H1 (cell line): Measurements from ENCODE around the gene SRM. TPM values are rescaled to one million over a fixed set of nuclear protein-coding genes. Genes with fewer than 3 reads are reported as not detected.

Experiments used
- CTCF ChIA-PET: fragments of 300-600 bp; sonication (Branson Sonifier 250); formaldehyde crosslinking; loops from one replicate; lab custom pipeline; 2021; ENCODE audit not compliant: partially characterized antibody; lab: Charles Lee
- POLR2A ChIA-PET: fragments of 300-600 bp; sonication (Branson Sonifier 250); formaldehyde crosslinking; loops from one replicate; lab custom pipeline; 2021; ENCODE audit warnings: inconsistent platforms; ENCODE audit not compliant: partially characterized antibody; lab: Charles Lee
- DNase-seq, 2 experiments: peaks; one replicate each; pipeline versions ENCODE4 v3.0.0 to v3.0.0-alpha.2; 2010 to 2022; ENCODE audit warnings: low spot score in 2 of 2, low read depth in 1 of 2, mixed read lengths in 1 of 2
- FAIRE-seq: peaks from 2 replicates; lab custom pipeline; 2011; peaks lifted over from hg19 to GRCh38; lab: Jason Lieb, UNC
- H2AFZ ChIP-seq: 2 replicates; pipeline ENCODE4 v1.8.1; 2012; ENCODE audit warnings: low read length, inconsistent platforms
- H2AK5ac ChIP-seq: 2 replicates; pipeline ENCODE4 v1.6.1; 2013; ENCODE audit warnings: low read depth, low read length
- H2BK120ac ChIP-seq: replicated peaks from 2 replicates; pipeline ENCODE3; 2013; ENCODE audit warnings: low read depth, low read length, inconsistent platforms
- H2BK12ac ChIP-seq: 2 replicates; pipeline ENCODE4 v1.6.1; 2013; ENCODE audit warnings: low read depth, low read length
- H2BK15ac ChIP-seq: 2 replicates; pipeline ENCODE4 v1.6.1; 2013; ENCODE audit warnings: low read length
- H2BK20ac ChIP-seq: 2 replicates; pipeline ENCODE4 v1.6.1; 2013; ENCODE audit warnings: low read length
- H2BK5ac ChIP-seq: 2 replicates; pipeline ENCODE4 v1.6.1; 2013; ENCODE audit warnings: low read depth, low read length
- H3K14ac ChIP-seq: 2 replicates; pipeline ENCODE4 v1.6.1; 2013; ENCODE audit warnings: inconsistent platforms; ENCODE audit not compliant: insufficient read length
- H3K18ac ChIP-seq: 2 replicates; pipeline ENCODE4 v1.6.1; 2013; ENCODE audit warnings: low read length; ENCODE audit errors: extremely low read depth
- H3K23ac ChIP-seq: 2 replicates; pipeline ENCODE4 v1.6.1; 2013; ENCODE audit warnings: inconsistent platforms; ENCODE audit not compliant: insufficient read length
- H3K23me2 ChIP-seq: 2 replicates; pipeline ENCODE4 v1.6.1; 2013; ENCODE audit warnings: low read depth, low read length
- H3K27ac ChIP-seq: 2 replicates; pipeline ENCODE4 v1.6.1; 2011; ENCODE audit warnings: low read depth, low read length, inconsistent platforms
- H3K27me3 ChIP-seq, 4 experiments: replicated peaks in 1 of 4; 1 replicate in 1 of 4; 2 replicates in 3 of 4; pipeline versions ENCODE4 v1.6.1 to v1.8.1; 2011 to 2013; ENCODE audit warnings: low read length in 3 of 4, mild to moderate bottlenecking in 3 of 4, inconsistent platforms in 2 of 4, mixed read lengths in 2 of 4, moderate library complexity in 1 of 4; ENCODE audit not compliant: control insufficient read depth in 3 of 4, insufficient read depth in 3 of 4; ENCODE audit errors: extremely low read depth in 1 of 4
- H3K36me3 ChIP-seq, 4 experiments: 2 replicates each; pipeline versions ENCODE4 v1.6.1 to v1.8.1; 2011 to 2013; ENCODE audit warnings: mild to moderate bottlenecking in 4 of 4, low read length in 3 of 4, moderate library complexity in 2 of 4, control low read depth in 1 of 4, inconsistent platforms in 1 of 4; ENCODE audit not compliant: insufficient read depth in 4 of 4, control insufficient read depth in 2 of 4
- H3K4ac ChIP-seq: replicated peaks from 2 replicates; pipeline ENCODE3; 2013; ENCODE audit warnings: low read length, low read depth, mixed read lengths, inconsistent platforms; ENCODE audit not compliant: insufficient read length
- H3K4me1 ChIP-seq, 4 experiments: replicated peaks in 1 of 4; 1 replicate in 1 of 4; 2 replicates in 3 of 4; pipeline versions ENCODE4 v1.6.1 to v1.8.1; 2011 to 2013; ENCODE audit warnings: low read length in 3 of 4, inconsistent platforms in 2 of 4, mixed read lengths in 1 of 4; ENCODE audit not compliant: insufficient read depth in 4 of 4, control insufficient read depth in 3 of 4
- H3K4me2 ChIP-seq, 2 experiments: 2 replicates each; pipeline versions ENCODE4 v1.6.1 to v1.8.1; 2011 to 2013; ENCODE audit warnings: low read depth in 2 of 2, low read length in 2 of 2, control low read depth in 1 of 2, inconsistent platforms in 1 of 2, mild to moderate bottlenecking in 1 of 2; ENCODE audit not compliant: insufficient read depth in 1 of 2
- H3K4me3 ChIP-seq, 4 experiments: fragments of 200-600, 300-600 bp in 1 of 4; sonication (generic), shearing (Covaris generic), sonication (Bioruptor Twin) in 1 of 4; 2 replicates each; pipeline versions ENCODE4 v1.5.1 to v1.8.1; 2011 to 2016; ENCODE audit warnings: low read length in 4 of 4, low read depth in 3 of 4, control low read depth in 2 of 4, inconsistent platforms in 2 of 4, mild to moderate bottlenecking in 2 of 4, mixed read lengths in 1 of 4, moderate library complexity in 1 of 4; ENCODE audit not compliant: insufficient read depth in 2 of 4; ENCODE audit errors: extremely low read depth in 1 of 4
- H3K56ac ChIP-seq: replicated peaks from 2 replicates; pipeline ENCODE3; 2013; ENCODE audit warnings: low read depth, mild to moderate bottlenecking, mixed read lengths, low read length, inconsistent platforms; ENCODE audit not compliant: insufficient read length
- H3K79me1 ChIP-seq: 2 replicates; pipeline ENCODE4 v1.6.1; 2013; ENCODE audit warnings: low read depth, low read length, control low read depth
- H3K79me2 ChIP-seq, 2 experiments: 2 replicates each; pipeline versions ENCODE4 v1.6.1 to v1.8.1; 2012 to 2013; ENCODE audit warnings: low read length in 2 of 2, mild to moderate bottlenecking in 2 of 2, inconsistent platforms in 1 of 2; ENCODE audit not compliant: insufficient read depth in 2 of 2, control insufficient read depth in 1 of 2
- H3K9ac ChIP-seq, 4 experiments: replicated peaks in 1 of 4; 1 replicate in 1 of 4; 2 replicates in 3 of 4; pipeline versions ENCODE4 v1.6.1 to v1.8.1; 2011 to 2013; ENCODE audit warnings: low read depth in 3 of 4, low read length in 3 of 4, control low read depth in 2 of 4, mild to moderate bottlenecking in 2 of 4, moderate library complexity in 2 of 4, inconsistent platforms in 1 of 4; ENCODE audit errors: extremely low read depth in 1 of 4
- H3K9me3 ChIP-seq, 2 experiments: 2 replicates each; pipeline versions ENCODE4 v1.6.1 to v1.8.1; 2012 to 2013; ENCODE audit warnings: mild to moderate bottlenecking in 2 of 2, moderate library complexity in 2 of 2, control low read depth in 1 of 2, inconsistent platforms in 1 of 2, low read depth in 1 of 2, low read length in 1 of 2, mixed read lengths in 1 of 2; ENCODE audit not compliant: insufficient read depth in 2 of 2
- H4K20me1 ChIP-seq, 2 experiments: replicated peaks in 1 of 2; 2 replicates each; pipeline versions ENCODE3 to v1.8.1; 2011 to 2013; ENCODE audit warnings: inconsistent platforms in 2 of 2, low read length in 2 of 2, mild to moderate bottlenecking in 1 of 2; ENCODE audit not compliant: insufficient read depth in 2 of 2, control insufficient read depth in 1 of 2
- H4K5ac ChIP-seq: 2 replicates; pipeline ENCODE4 v1.6.1; 2013; ENCODE audit warnings: low read length, low read depth, mixed read lengths, inconsistent platforms; ENCODE audit not compliant: insufficient read length
- H4K8ac ChIP-seq: 2 replicates; pipeline ENCODE4 v1.8.0; 2013; ENCODE audit warnings: mild to moderate bottlenecking, moderate library complexity, low read length, inconsistent platforms; ENCODE audit not compliant: insufficient read depth; ENCODE audit errors: extremely low read depth
- H4K91ac ChIP-seq: replicated peaks from 2 replicates; pipeline ENCODE3; 2013; ENCODE audit warnings: low read length, mixed read lengths, inconsistent platforms; ENCODE audit not compliant: insufficient read length
- BRCA1 ChIP-seq: IDR thresholded peaks from 2 replicates; pipeline ENCODE4 v1.6.1; 2012; ENCODE audit warnings: low read depth, low read length, improper control_type of control experiment
- CEBPB ChIP-seq: IDR thresholded peaks from 2 replicates; pipeline ENCODE4 v1.6.1; 2012; ENCODE audit warnings: low read depth, low read length
- CREB1 ChIP-seq: IDR thresholded peaks from 2 replicates; pipeline ENCODE4 v1.6.1; 2012; ENCODE audit warnings: inconsistent platforms
- CTBP2 ChIP-seq: IDR thresholded peaks from 2 replicates; pipeline ENCODE4 v1.7.0; 2011; ENCODE audit warnings: borderline replicate concordance, mild to moderate bottlenecking, moderate library complexity, mixed read lengths, low read length; ENCODE audit not compliant: insufficient read depth, insufficient read length
- JUND ChIP-seq: IDR thresholded peaks from 2 replicates; pipeline ENCODE4 v1.6.1; 2011; ENCODE audit warnings: mild to moderate bottlenecking, improper control_type of control experiment, low read length
- KDM1A ChIP-seq: fragments of 200-600, 300-600 bp; sonication (generic); IDR thresholded peaks from 2 replicates; pipeline ENCODE4 v1.7.1; 2016; ENCODE audit warnings: mild to moderate bottlenecking, low read length, borderline replicate concordance
- KDM5A ChIP-seq: fragments of 200-600 bp; IDR thresholded peaks from 2 replicates; pipeline ENCODE4 v1.7.1; 2012; ENCODE audit warnings: mild to moderate bottlenecking, low read length, inconsistent platforms, mixed read lengths
- NANOG ChIP-seq: IDR thresholded peaks from 2 replicates; pipeline ENCODE4 v1.6.1; 2011; ENCODE audit warnings: low read length, low read depth, mild to moderate bottlenecking, inconsistent platforms; ENCODE audit not compliant: insufficient read depth, poor library complexity, severe bottlenecking
- POLR2AphosphoS5 ChIP-seq: IDR thresholded peaks from 2 replicates; pipeline ENCODE4 v1.6.1; 2011; ENCODE audit warnings: low read depth, low read length
- RNF2 ChIP-seq: fragments of 200-900, 300-1000 bp; sonication (generic); IDR thresholded peaks from 2 replicates; pipeline ENCODE4 v1.7.1; 2016; ENCODE audit warnings: borderline replicate concordance, low read depth, mild to moderate bottlenecking, antibody characterized with exemption, low read length; ENCODE audit not compliant: poor library complexity, severe bottlenecking; ENCODE audit errors: missing control alignments
- TAF7 ChIP-seq: optimal IDR thresholded peaks from 2 replicates; pipeline ENCODE3; 2011; ENCODE audit warnings: low read depth, mild to moderate bottlenecking, inconsistent platforms, low read length, moderate library complexity, borderline replicate concordance
- TBP ChIP-seq: IDR thresholded peaks from 2 replicates; pipeline ENCODE4 v1.6.1; 2011; ENCODE audit warnings: low read depth, low read length, improper control_type of control experiment
- WGBS, 2 experiments: shearing (Covaris generic) in 1 of 2; methylation state at CpG; one replicate each; pipeline versions ENCODE4 v1.1.6 to v1.1.7; 2013 to 2015; ENCODE audit warnings: low lambda C conversion rate in 2 of 2, mixed read lengths in 2 of 2, inconsistent platforms in 1 of 2, low coverage in 1 of 2, missing lambda C conversion rate in 1 of 2; ENCODE audit not compliant: insufficient replicate concordance in 2 of 2, insufficient coverage in 1 of 2, insufficient read length in 1 of 2; ENCODE audit errors: extremely low coverage in 1 of 2, missing lambda C conversion rate in 1 of 2; 5-methylcytosine and 5-hydroxymethylcytosine counted together
- polyA plus RNA-seq, 7 experiments: library from polyadenylated mRNA; depleted of rRNA in 3 of 7; stranded (reverse) in 5 of 7; unstranded in 2 of 7; fragments of >200 nt in 5 of 7; fragments of 200-250 nt in 2 of 7; gene quantifications; 1 replicate in 5 of 7; 2 replicates in 1 of 7; 4 replicates in 1 of 7; pipeline versions ENCODE4 v1.2.1 to v1.2.3, GENCODE V29; 2011 to 2013; ENCODE audit warnings: missing spikeins in 2 of 7, mixed read lengths in 2 of 7
- total RNA-seq: library from RNA; stranded (reverse); fragmentation: NEBNext Ultra II Directional; extraction: Animal tissue kit (Norgen Biotek cat#: 25700); gene quantifications from 2 replicates; pipeline ENCODE4 v1.2.1, GENCODE V29; 2021
- TF ChIP-seq, protein P1 (sequence below): IDR thresholded peaks from 2 replicates; pipeline ENCODE4 v1.6.1; 2011; ENCODE audit warnings: low read depth, mild to moderate bottlenecking, low read length; ENCODE audit not compliant: insufficient read depth

The SRM gene
- total and polyA plus RNA-seq, 2 of the 8 experiments (the other 6 are each of a cell fraction or from before 2014, with no cell fraction given): 110 to 208 TPM

- H3K4me1 ChIP-seq: peaks cover 0 to 15% (median 9%) of the 10 kb centered on the region in 4 experiments; a peak in 6 of 7 replicates
- H3K27ac ChIP-seq: no peak overlapping the region
- no peaks in the 10 kb centered on the region for H3K27me3 ChIP-seq
- H4K20me1 ChIP-seq: peaks cover 3 to 9% of the 10 kb centered on the region in 2 experiments
- no peak overlapping the region for H4K5ac ChIP-seq
- no peaks in the 10 kb centered on the region for H3K9me3 ChIP-seq
- no peak overlapping the region for H3K56ac ChIP-seq
- H3K36me3 ChIP-seq: peaks cover 6 to 27% (median 14%) of the 10 kb centered on the region in 4 experiments; a peak in 7 of 8 replicates
- no peak overlapping the region for H4K8ac ChIP-seq
- H3K9ac ChIP-seq: no peak overlapping the region
- no peak overlapping the region for H2AK5ac ChIP-seq
- DNase-seq (no peak), FAIRE-seq (no peak)
- H3K79me2 ChIP-seq: peaks cover 0 to 7% of the 10 kb centered on the region in 2 experiments; a peak in 2 of 4 replicates
- peaks cover 9% of the 10 kb centered on the region; the same call in 1 of the 2 replicates for H3K23me2 ChIP-seq
- ChIA-PET CTCF (interaction anchor here (0.6 to 14.5 kb wide), 5 partner anchors 12 to 553 kb away, joined by 3 to 168 read pairs (median 3); no protein-coding TSS in a partner anchor), POLR2A (interaction anchor here (0.6 to 5.8 kb wide), 6 partner anchors 8 to 590 kb away, joined by 4 to 44 read pairs (median 14); partner anchors contain the start of gene SRM)
- H2BK120ac ChIP-seq: no peak overlapping the region
- H3K4ac ChIP-seq: no peak overlapping the region
- WGBS, 2 experiments: 91% methylated on average over 7 of the region's 7 CpGs; no CpG with 5 or more reads in 1 of the 2 experiments
- H3K79me1 ChIP-seq: peaks cover 3% of the 10 kb centered on the region
- H3K18ac ChIP-seq: no peak overlapping the region
- no peak overlapping the region for H2BK20ac ChIP-seq
- no peak overlapping the region for H2BK12ac ChIP-seq
- no peak overlapping the region for H3K14ac ChIP-seq
- no peak overlapping the region for H3K4me3 ChIP-seq
- no peak overlapping the region for H2BK15ac ChIP-seq
- no peak overlapping the region for H2AFZ ChIP-seq
- no peak overlapping the region for H4K91ac ChIP-seq
- no peak overlapping the region for H3K4me2 ChIP-seq
- H2BK5ac ChIP-seq: no peak overlapping the region
- no peak overlapping the region for H3K23ac ChIP-seq
- TF ChIP-seq TBP (no peak), NANOG (no peak), CREB1 (no peak), CEBPB (no peak), TAF7 (no peak), KDM1A (no peak), KDM5A (no peak), POLR2AphosphoS5 (no peak), CTBP2 (no peak), BRCA1 (no peak), RNF2 (no peak), JUND (no peak)
- TF ChIP-seq, protein P1, sequence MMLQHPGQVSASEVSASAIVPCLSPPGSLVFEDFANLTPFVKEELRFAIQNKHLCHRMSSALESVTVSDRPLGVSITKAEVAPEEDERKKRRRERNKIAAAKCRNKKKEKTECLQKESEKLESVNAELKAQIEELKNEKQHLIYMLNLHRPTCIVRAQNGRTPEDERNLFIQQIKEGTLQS: no peak
Measured at GRCh38 chr1:11054181-11054580, 5.6 kb downstream of the SRM start.
